Astrocyte (in vitro differentiated cells and primary cell): ENCODE data around the gene NNAT. TPM values are rescaled to one million over a fixed set of nuclear protein-coding genes. Genes with fewer than 3 reads are reported as not detected.

Experiments
- DNase-seq: peaks from one replicate; pipeline ENCODE4 v3.0.0-alpha.2; 2010; ENCODE audit warnings: low read depth
- FAIRE-seq: peaks from 2 replicates; lab custom pipeline; 2011; peaks lifted over from hg19 to GRCh38; lab: Jason Lieb, UNC
- H2AFZ ChIP-seq: 2 replicates; pipeline ENCODE4 v1.6.0; 2012; ENCODE audit warnings: low read depth, low read length, inconsistent platforms
- H3K27ac ChIP-seq: 2 replicates; pipeline ENCODE4 v1.5.1; 2011; ENCODE audit warnings: low read depth, low read length, inconsistent platforms
- H3K27me3 ChIP-seq: 2 replicates; pipeline ENCODE4 v1.6.0; 2011; ENCODE audit warnings: low read length, inconsistent platforms; ENCODE audit not compliant: insufficient read depth
- H3K36me3 ChIP-seq: 2 replicates; pipeline ENCODE4 v1.5.1; 2011; ENCODE audit warnings: low read length, inconsistent platforms; ENCODE audit not compliant: insufficient read depth
- H3K4me1 ChIP-seq: 2 replicates; pipeline ENCODE4 v1.5.1; 2011; ENCODE audit warnings: low read length, inconsistent platforms; ENCODE audit not compliant: insufficient read depth
- H3K4me2 ChIP-seq: 2 replicates; pipeline ENCODE4 v1.6.0; 2012; ENCODE audit warnings: low read length, inconsistent platforms
- H3K4me3 ChIP-seq: 2 replicates; pipeline ENCODE4 v1.5.1; 2011; ENCODE audit warnings: low read depth, mild to moderate bottlenecking, low read length, inconsistent platforms; ENCODE audit not compliant: insufficient read depth
- H3K79me2 ChIP-seq: 2 replicates; pipeline ENCODE4 v1.6.0; 2012; ENCODE audit warnings: mild to moderate bottlenecking, low read length, inconsistent platforms; ENCODE audit not compliant: insufficient read depth
- H3K9ac ChIP-seq: 2 replicates; pipeline ENCODE4 v1.6.0; 2012; ENCODE audit warnings: mild to moderate bottlenecking, low read length, inconsistent platforms
- H3K9me3 ChIP-seq: 2 replicates; pipeline ENCODE4 v1.5.1; 2012; ENCODE audit warnings: low read depth, mild to moderate bottlenecking, low read length, inconsistent platforms; ENCODE audit not compliant: insufficient read depth
- H4K20me1 ChIP-seq: 2 replicates; pipeline ENCODE4 v1.6.0; 2012; ENCODE audit warnings: low read length, inconsistent platforms; ENCODE audit not compliant: insufficient read depth
- H3K27ac Mint-ChIP-seq: one replicate; pipeline ENCODE4 v1.8.0; 2021; ENCODE audit warnings: mild to moderate bottlenecking, mixed read lengths; ENCODE audit not compliant: unreplicated experiment
- H3K27me3 Mint-ChIP-seq: one replicate; pipeline ENCODE4 v1.8.0; 2021; ENCODE audit warnings: low read depth, mixed read lengths; ENCODE audit not compliant: unreplicated experiment
- H3K36me3 Mint-ChIP-seq: one replicate; pipeline ENCODE4 v1.8.0; 2021; ENCODE audit warnings: low read depth, mixed read lengths; ENCODE audit not compliant: unreplicated experiment
- H3K4me1 Mint-ChIP-seq: one replicate; pipeline ENCODE4 v1.8.0; 2021; ENCODE audit warnings: low read depth, mixed read lengths; ENCODE audit not compliant: unreplicated experiment
- H3K4me3 Mint-ChIP-seq: one replicate; pipeline ENCODE4 v1.8.0; 2021; ENCODE audit warnings: mild to moderate bottlenecking, moderate library complexity, mixed read lengths; ENCODE audit not compliant: unreplicated experiment
- H3K9me3 Mint-ChIP-seq: one replicate; pipeline ENCODE4 v1.8.0; 2021; ENCODE audit warnings: mild to moderate bottlenecking, mixed read lengths; ENCODE audit not compliant: unreplicated experiment
- CTCF ChIP-seq: IDR thresholded peaks from 2 replicates; pipeline ENCODE4 v1.5.1; 2011; ENCODE audit warnings: low read depth, mild to moderate bottlenecking, inconsistent platforms, low read length, moderate library complexity; ENCODE audit not compliant: insufficient read depth
- EZH2 ChIP-seq: IDR thresholded peaks from 2 replicates; pipeline ENCODE4 v1.6.1; 2012; ENCODE audit warnings: mild to moderate bottlenecking, low read length, inconsistent platforms; ENCODE audit not compliant: insufficient read depth
- total RNA-seq: library from RNA; stranded (reverse); gene quantifications from 2 replicates; pipeline ENCODE4 v1.2.1, GENCODE V29; 2021

Gene NNAT
- total RNA-seq, 1 donor from 2014 or later = 3.6 TPM

- no peaks in the 10 kb centered on the region for H3K36me3 ChIP-seq
- no peaks in the 10 kb centered on the region for H3K79me2 ChIP-seq
- H4K20me1 ChIP-seq = no peaks in the 10 kb centered on the region
- Mint-ChIP-seq H3K4me3 (no peak overlapping the region), H3K36me3 (no peaks in the 10 kb centered on the region), H3K9me3 (no peaks in the 10 kb centered on the region), H3K4me1 (no peaks in the 10 kb centered on the region), H3K27me3 (peaks cover 3% of the 10 kb centered on the region), H3K27ac (no peak overlapping the region)
- no peak overlapping the region for H3K27ac ChIP-seq
- H3K27me3 ChIP-seq = peaks cover 14% of the 10 kb centered on the region
- no peak overlapping the region for H2AFZ ChIP-seq
- H3K4me3 ChIP-seq = no peak overlapping the region
- H3K9ac ChIP-seq = no peak overlapping the region
- no peaks in the 10 kb centered on the region for H3K9me3 ChIP-seq
- FAIRE-seq (no peak), DNase-seq (no peak)
- H3K4me1 ChIP-seq = no peaks in the 10 kb centered on the region
- peak; percentile 49 for TF ChIP-seq CTCF
- no peak for TF ChIP-seq EZH2
- H3K4me2 ChIP-seq = no peak overlapping the region
Observed at GRCh38 chr20:37543828-37544227, 22.8 kb downstream of the NNAT start.

- no peaks in the 10 kb centered on the region for H3K4me1 Mint-ChIP-seq
- no peak overlapping the region for H3K27ac Mint-ChIP-seq
- H3K9me3 Mint-ChIP-seq = no peaks in the 10 kb centered on the region
- DNase-seq (no peak), FAIRE-seq (no peak)
- H3K36me3 Mint-ChIP-seq = no peaks in the 10 kb centered on the region
- Histone ChIP-seq H3K9me3 (no peaks in the 10 kb centered on the region), H3K36me3 (no peaks in the 10 kb centered on the region), H3K4me1 (no peaks in the 10 kb centered on the region), H3K4me3 (no peak overlapping the region), H3K27me3 (peaks cover 14% of the 10 kb centered on the region), H3K4me2 (no peak overlapping the region), H4K20me1 (no peaks in the 10 kb centered on the region), H3K79me2 (no peaks in the 10 kb centered on the region), H2AFZ (no peak overlapping the region), H3K27ac (no peak overlapping the region), H3K9ac (no peak overlapping the region)
- peaks cover 3% of the 10 kb centered on the region for H3K27me3 Mint-ChIP-seq
- TF ChIP-seq EZH2 (no peak), CTCF (no peak)
- H3K4me3 Mint-ChIP-seq = no peak overlapping the region
Observed at GRCh38 chr20:37544386-37544785, 23.3 kb downstream of the NNAT start.

- H3K4me1 ChIP-seq = no peaks in the 10 kb centered on the region
- H2AFZ ChIP-seq = no peak overlapping the region
- H3K4me3 ChIP-seq = no peak overlapping the region
- no peaks in the 10 kb centered on the region for H3K9me3 Mint-ChIP-seq
- no peaks in the 10 kb centered on the region for H3K36me3 Mint-ChIP-seq
- peaks cover 14% of the 10 kb centered on the region for H3K27me3 ChIP-seq
- no peak overlapping the region for H3K9ac ChIP-seq
- H3K79me2 ChIP-seq = no peaks in the 10 kb centered on the region
- no peak overlapping the region for H3K27ac Mint-ChIP-seq
- no peak overlapping the region for H3K4me3 Mint-ChIP-seq
- peaks cover 3% of the 10 kb centered on the region for H3K27me3 Mint-ChIP-seq
- H3K36me3 ChIP-seq = no peaks in the 10 kb centered on the region
- H3K9me3 ChIP-seq = no peaks in the 10 kb centered on the region
- no peak for TF ChIP-seq CTCF
- no peak for TF ChIP-seq EZH2
- FAIRE-seq (no peak), DNase-seq (no peak)
- H3K4me2 ChIP-seq = no peak overlapping the region
- H4K20me1 ChIP-seq = no peaks in the 10 kb centered on the region
- H3K27ac ChIP-seq = no peak overlapping the region
- no peaks in the 10 kb centered on the region for H3K4me1 Mint-ChIP-seq
Observed at GRCh38 chr20:37545516-37545915, 24.5 kb downstream of the NNAT start.
